ENCODE measurements around the gene FAM98B.

GRCh38 chr15:38441130-38441519 lies 12.8 kb upstream of the FAM98B start:
- TF ChIP-seq CTCF (IDR thresholded peaks at IDR 0.05; ENCODE audit: low read length) (no peak), EZH2 (optimal IDR thresholded peaks at IDR 0.05; ENCODE audit: low read depth, low read length) (no peak)

Measured in MM.1S (cell line).